Keratinocyte (primary cell): ENCODE data around the gene NRDE2. TPM values are rescaled to one million over a fixed set of nuclear protein-coding genes. Genes with fewer than 3 reads are reported as not detected.
"Not testable (repeated sequence)": the region's sequence is repeated elsewhere in the genome, so short reads cannot be mapped to it uniquely, and the experiment has no call there.

Source experiments
- DNase-seq: peaks from one replicate; pipeline ENCODE4 v3.0.0-alpha.2; 2011; ENCODE audit warnings: low read depth, missing footprints, low spot score
- FAIRE-seq: peaks from 2 replicates; lab custom pipeline; 2011; peaks lifted over from hg19 to GRCh38; lab: Jason Lieb, UNC
- H2AFZ ChIP-seq: 2 replicates; pipeline ENCODE4 v1.6.0; 2012; ENCODE audit warnings: low read length, control low read depth, inconsistent platforms; ENCODE audit not compliant: control insufficient read depth
- H3K27ac ChIP-seq: 2 replicates; pipeline ENCODE4 v1.5.1; 2011; ENCODE audit warnings: low read length; ENCODE audit not compliant: control insufficient read depth, insufficient read depth
- H3K27me3 ChIP-seq: 3 replicates; pipeline ENCODE4 v1.6.0; 2011; ENCODE audit warnings: low read length; ENCODE audit not compliant: control insufficient read depth, insufficient read depth; ENCODE audit errors: extremely low read depth
- H3K36me3 ChIP-seq, 2 experiments: 2 replicates in 1 of 2; 3 replicates in 1 of 2; pipeline ENCODE4 v1.5.1; 2011; ENCODE audit warnings: low read length in 2 of 2, mild to moderate bottlenecking in 1 of 2; ENCODE audit not compliant: control insufficient read depth in 2 of 2, insufficient read depth in 2 of 2; ENCODE audit errors: extremely low read depth in 1 of 2
- H3K4me1 ChIP-seq: 3 replicates; pipeline ENCODE4 v1.5.1; 2011; ENCODE audit warnings: low read length; ENCODE audit not compliant: control insufficient read depth, insufficient read depth; ENCODE audit errors: extremely low read depth
- H3K4me2 ChIP-seq: 3 replicates; pipeline ENCODE4 v1.6.0; 2011; ENCODE audit warnings: low read depth, low read length; ENCODE audit not compliant: control insufficient read depth, insufficient read depth; ENCODE audit errors: extremely low read depth
- H3K4me3 ChIP-seq, 3 experiments: fragments of 200-600 bp in 1 of 3; sonication (generic) in 1 of 3; 2 replicates in 2 of 3; 3 replicates in 1 of 3; pipeline ENCODE4 v1.5.1; 2011 to 2016; ENCODE audit warnings: low read length in 3 of 3, mild to moderate bottlenecking in 3 of 3, control low read depth in 2 of 3, inconsistent platforms in 1 of 3, low read depth in 1 of 3, mixed read lengths in 1 of 3, mixed run types in 1 of 3, moderate library complexity in 1 of 3; ENCODE audit not compliant: control insufficient read depth in 2 of 3, insufficient read depth in 2 of 3; ENCODE audit errors: extremely low read depth in 1 of 3
- H3K79me2 ChIP-seq: 2 replicates; pipeline ENCODE4 v1.6.0; 2012; ENCODE audit warnings: low read length; ENCODE audit not compliant: control insufficient read depth, insufficient read depth
- H3K9ac ChIP-seq: 3 replicates; pipeline ENCODE4 v1.6.0; 2011; ENCODE audit warnings: low read length; ENCODE audit not compliant: control insufficient read depth, insufficient read depth; ENCODE audit errors: extremely low read depth
- H3K9me1 ChIP-seq: 3 replicates; pipeline ENCODE4 v1.6.0; 2011; ENCODE audit warnings: low read length; ENCODE audit not compliant: control insufficient read depth, insufficient read depth; ENCODE audit errors: extremely low read depth
- H3K9me3 ChIP-seq: 2 replicates; pipeline ENCODE4 v1.5.1; 2012; ENCODE audit warnings: low read depth, low read length; ENCODE audit not compliant: control insufficient read depth
- H4K20me1 ChIP-seq: 3 replicates; pipeline ENCODE4 v1.6.0; 2011; ENCODE audit warnings: low read length; ENCODE audit not compliant: control insufficient read depth, insufficient read depth; ENCODE audit errors: extremely low read depth
- EZH2 ChIP-seq: IDR thresholded peaks from one replicate; pipeline ENCODE4 v1.6.1; 2012; ENCODE audit warnings: inconsistent platforms, mild to moderate bottlenecking, low read length, moderate library complexity
- dilution Hi-C: fragments of 300-500 bp; cut with MboI; formaldehyde crosslinking; loops from one replicate; pipeline ENCODE4 v1.7.0; 2020; ENCODE audit warnings: low sequenced_read_pairs; ENCODE audit not compliant: extremely low pct_ligation_motif_present
- polyA plus RNA-seq, 5 experiments: library from polyadenylated mRNA; depleted of rRNA in 3 of 5; stranded (reverse) in 3 of 5; stranded (forward) in 1 of 5; unstranded in 1 of 5; fragments of >200 nt; gene quantifications; 1 replicate in 1 of 5; 2 replicates in 3 of 5; 3 replicates in 1 of 5; pipeline versions ENCODE4 v1.2.1 to v1.2.3, GENCODE V29; 2011 to 2012; ENCODE audit warnings: missing spikeins in 2 of 5, low read depth in 1 of 5, low replicate concordance in 1 of 5
- TF ChIP-seq, protein P1 (sequence below), 3 experiments: IDR thresholded peaks in 1 of 3; conservative IDR thresholded peaks in 1 of 3; optimal IDR thresholded peaks in 1 of 3; 2 replicates in 2 of 3; 3 replicates in 1 of 3; pipeline versions ENCODE3 to v1.5.1; 2011; ENCODE audit warnings: low read length in 3 of 3, mild to moderate bottlenecking in 3 of 3, moderate library complexity in 2 of 3, control low read depth in 1 of 3, inconsistent platforms in 1 of 3; ENCODE audit not compliant: insufficient read depth in 2 of 3; ENCODE audit errors: extremely low read depth in 1 of 3

NRDE2 gene
- polyA plus RNA-seq, 1 donor (not counting 4 experiments of a cell fraction or from before 2014, with no cell fraction given) = 9.2 TPM

- H3K27ac ChIP-seq = no peak overlapping the region
- dilution Hi-C loops = no loop called here
- no peaks in the 10 kb centered on the region for H3K9me3 ChIP-seq
- no peaks in the 10 kb centered on the region for H4K20me1 ChIP-seq
- FAIRE-seq (no peak), DNase-seq (no peak)
- no peaks in the 10 kb centered on the region for H3K79me2 ChIP-seq
- H3K4me1 ChIP-seq = peaks cover 12% of the 10 kb centered on the region
- no peak overlapping the region for H2AFZ ChIP-seq
- no peaks in the 10 kb centered on the region for H3K36me3 ChIP-seq
- no peak overlapping the region for H3K9ac ChIP-seq
- no peak overlapping the region for H3K4me2 ChIP-seq
- H3K27me3 ChIP-seq = no peaks in the 10 kb centered on the region
- H3K4me3 ChIP-seq = no peak overlapping the region
- TF ChIP-seq, protein P1, sequence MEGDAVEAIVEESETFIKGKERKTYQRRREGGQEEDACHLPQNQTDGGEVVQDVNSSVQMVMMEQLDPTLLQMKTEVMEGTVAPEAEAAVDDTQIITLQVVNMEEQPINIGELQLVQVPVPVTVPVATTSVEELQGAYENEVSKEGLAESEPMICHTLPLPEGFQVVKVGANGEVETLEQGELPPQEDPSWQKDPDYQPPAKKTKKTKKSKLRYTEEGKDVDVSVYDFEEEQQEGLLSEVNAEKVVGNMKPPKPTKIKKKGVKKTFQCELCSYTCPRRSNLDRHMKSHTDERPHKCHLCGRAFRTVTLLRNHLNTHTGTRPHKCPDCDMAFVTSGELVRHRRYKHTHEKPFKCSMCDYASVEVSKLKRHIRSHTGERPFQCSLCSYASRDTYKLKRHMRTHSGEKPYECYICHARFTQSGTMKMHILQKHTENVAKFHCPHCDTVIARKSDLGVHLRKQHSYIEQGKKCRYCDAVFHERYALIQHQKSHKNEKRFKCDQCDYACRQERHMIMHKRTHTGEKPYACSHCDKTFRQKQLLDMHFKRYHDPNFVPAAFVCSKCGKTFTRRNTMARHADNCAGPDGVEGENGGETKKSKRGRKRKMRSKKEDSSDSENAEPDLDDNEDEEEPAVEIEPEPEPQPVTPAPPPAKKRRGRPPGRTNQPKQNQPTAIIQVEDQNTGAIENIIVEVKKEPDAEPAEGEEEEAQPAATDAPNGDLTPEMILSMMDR (optimal IDR thresholded peaks at IDR 0.05 in 1 of 3, IDR thresholded peaks at IDR 0.05 in 1 of 3, conservative IDR thresholded peaks at IDR 0.05 in 1 of 3; ENCODE audit: extremely low read depth in 1 of 3, insufficient read depth in 2 of 3, low read length in 3 of 3) = no peak
- TF ChIP-seq EZH2 = no peak
- no peaks in the 10 kb centered on the region for H3K9me1 ChIP-seq
These were observed 10.0 kb upstream of the NRDE2 start for GRCh38 chr14:90341784-90342183.

- H2AFZ ChIP-seq, H3K27ac ChIP-seq, dilution Hi-C loops, H3K9ac ChIP-seq, H3K4me3 ChIP-seq, H3K9me3 ChIP-seq, DNase-seq, H3K79me2 ChIP-seq, H3K27me3 ChIP-seq, H4K20me1 ChIP-seq, H3K36me3 ChIP-seq, H3K4me2 ChIP-seq, FAIRE-seq, H3K9me1 ChIP-seq: not testable (repeated sequence)
- H3K4me1 ChIP-seq = peaks cover 12% of the 10 kb centered on the region
These were observed 9.5 kb upstream of the NRDE2 start for GRCh38 chr14:90341232-90341631.

DNA sequence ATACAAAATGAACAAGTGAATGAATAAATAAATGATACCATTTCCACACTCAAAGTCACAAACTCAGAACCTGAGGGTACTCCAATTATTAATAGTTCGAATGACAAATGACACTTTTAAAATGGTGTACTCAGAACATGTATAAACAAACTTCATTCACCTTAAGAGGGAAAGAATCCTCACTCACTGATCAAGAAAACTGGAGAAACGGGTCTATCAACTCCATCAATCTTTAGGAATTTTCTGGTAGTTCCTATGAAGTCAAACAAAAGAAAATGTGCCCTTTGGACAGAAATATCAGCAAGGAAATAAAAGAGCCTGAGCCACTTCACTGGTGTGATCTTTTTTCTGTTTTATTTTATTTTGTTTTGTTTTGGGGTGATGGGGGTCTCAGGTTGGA is 5.2 kb upstream of the NRDE2 start:
- no peak overlapping the region for H3K4me2 ChIP-seq
- H3K36me3 ChIP-seq = no peaks in the 10 kb centered on the region
- H2AFZ ChIP-seq = no peak overlapping the region
- dilution Hi-C loops = no loop called here
- H3K9me1 ChIP-seq = no peaks in the 10 kb centered on the region
- FAIRE-seq (no peak), DNase-seq (no peak)
- H3K27me3 ChIP-seq = no peaks in the 10 kb centered on the region
- H3K4me3 ChIP-seq = no peak overlapping the region
- H3K27ac ChIP-seq = no peak overlapping the region
- no peak for TF ChIP-seq EZH2
- TF ChIP-seq, protein P1 (optimal IDR thresholded peaks at IDR 0.05 in 1 of 3, IDR thresholded peaks at IDR 0.05 in 1 of 3, conservative IDR thresholded peaks at IDR 0.05 in 1 of 3; ENCODE audit: extremely low read depth in 1 of 3, insufficient read depth in 2 of 3, low read length in 3 of 3) = no peak
- H3K9me3 ChIP-seq = no peaks in the 10 kb centered on the region
- H3K4me1 ChIP-seq = no peaks in the 10 kb centered on the region
- H3K9ac ChIP-seq = no peak overlapping the region
- no peaks in the 10 kb centered on the region for H3K79me2 ChIP-seq
- no peaks in the 10 kb centered on the region for H4K20me1 ChIP-seq
